Measurements from ENCODE around the gene ADRA2B.

ADRA2B gene

GRCh38 chr2:96115631-96116423, 544 bp downstream of the ADRA2B start:
- no peak for DNase-seq

GRCh38 chr2:96114903-96115581, 1.3 kb downstream of the ADRA2B start:
- DNase-seq = no peak

GRCh38 chr2:96114546-96114902, 1.8 kb downstream of the ADRA2B start:
- DNase-seq = no peak

GRCh38 chr2:96113951-96114350, 2.4 kb downstream of the ADRA2B start:
- DNase-seq = no peak

- DNase-seq = no peak
Observed at GRCh38 chr2:96113367-96113677, 3.0 kb downstream of the ADRA2B start.

- DNase-seq = no peak
Observed at GRCh38 chr2:96112501-96113366, 3.6 kb downstream of the ADRA2B start.

- DNase-seq = no peak
Observed at GRCh38 chr2:96111823-96112500, 4.4 kb downstream of the ADRA2B start.

- no peak for DNase-seq
Observed at GRCh38 chr2:96111257-96111640, 5.1 kb downstream of the ADRA2B start.

- no peak for DNase-seq
Observed at GRCh38 chr2:96110621-96111256, 5.6 kb downstream of the ADRA2B start.

GRCh38 chr2:96109931-96110511, 6.3 kb downstream of the ADRA2B start:
- no peak for DNase-seq

- DNase-seq = no peak
Observed at GRCh38 chr2:96109361-96109680, 7.0 kb downstream of the ADRA2B start.

GRCh38 chr2:96108541-96109360, 7.6 kb downstream of the ADRA2B start:
- DNase-seq = no peak

GRCh38 chr2:96108151-96108540, 8.2 kb downstream of the ADRA2B start:
- no peak for DNase-seq

- DNase-seq = no peak
Observed at GRCh38 chr2:96107708-96108065, 8.7 kb downstream of the ADRA2B start.

GRCh38 chr2:96106991-96107707, 9.2 kb downstream of the ADRA2B start:
- no peak for DNase-seq

GRCh38 chr2:96105994-96106715, 10.2 kb downstream of the ADRA2B start:
- no peak for DNase-seq

- DNase-seq = no peak
Observed at GRCh38 chr2:96105152-96105915, 11.0 kb downstream of the ADRA2B start.

GRCh38 chr2:96104487-96104861, 11.9 kb downstream of the ADRA2B start:
- DNase-seq = no peak

GRCh38 chr2:96103761-96104486, 12.4 kb downstream of the ADRA2B start:
- DNase-seq = no peak

Data from EL (cell line).